Measurements from ENCODE around the gene CENPA. TPM values are rescaled to one million over a fixed set of nuclear protein-coding genes. Genes with fewer than 3 reads are reported as not detected.
A peak's percentile ranks its signal among the peaks of the same experiment; 100 is the strongest.

Gene CENPA
- total RNA-seq, 1 experiment from 2014 or later = 45.8 TPM

DNA sequence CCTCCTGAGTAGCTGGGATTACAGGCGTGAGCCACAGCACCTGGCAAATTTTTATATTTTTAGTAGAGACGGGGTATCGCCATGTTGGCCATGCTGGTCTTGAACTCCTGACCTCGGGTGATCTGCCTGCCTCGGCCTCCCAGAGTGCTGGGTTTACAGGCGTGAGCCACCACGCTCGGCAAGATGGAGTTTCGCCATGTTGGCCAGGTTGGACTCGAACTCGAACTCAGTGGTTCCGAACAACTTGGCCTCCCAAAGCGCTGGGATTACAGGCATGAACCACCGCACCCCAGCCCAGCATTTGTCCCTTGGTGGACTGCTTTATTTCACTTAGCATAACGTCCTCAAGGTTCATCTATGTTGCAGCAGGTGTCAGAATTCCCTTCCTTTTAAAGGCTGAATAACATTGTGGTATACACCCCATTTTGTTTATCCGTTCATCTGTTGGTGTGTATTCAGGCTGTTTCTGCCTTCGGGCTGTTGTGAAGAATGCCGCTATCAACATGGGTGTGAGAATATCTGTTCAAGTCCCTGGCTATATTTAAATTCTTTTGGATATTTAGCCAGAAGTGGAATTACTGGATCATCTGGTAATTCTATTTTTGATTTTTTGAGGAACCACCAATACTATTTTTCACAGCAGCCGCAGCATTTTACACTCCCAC is 1.2 kb upstream of the CENPA start:
- Histone ChIP-seq H4K20me1 (ENCODE audit: insufficient read depth) (no peaks in the 10 kb centered on the region), H3K9ac (ENCODE audit: low read length) (no peak overlapping the region), H3K4me2 (ENCODE audit: low read length) (no peak overlapping the region), H3K4me3 (replicated peaks in 1 of 2; ENCODE audit: low read depth in 1 of 2, low read length in 2 of 2) (no peak overlapping the region), H3K9me3 (ENCODE audit: control insufficient read depth in 1 of 2, insufficient read depth in 1 of 2, low read depth in 1 of 2, low read length in 2 of 2) (no peaks in the 10 kb centered on the region), H2AFZ (ENCODE audit: low read depth, low read length, poor library complexity, severe bottlenecking) (no peak overlapping the region), H3K4me1 (ENCODE audit: control insufficient read depth in 1 of 2, insufficient read depth in 2 of 2, low read length in 2 of 2) (peaks cover 0 to 20% of the 10 kb centered on the region in 2 experiments; a peak in 3 of 4 replicates), H3K9me2 (ENCODE audit: insufficient read depth) (no peaks in the 10 kb centered on the region), H3K36me3 (ENCODE audit: control insufficient read depth in 1 of 2, insufficient read depth in 2 of 2, low read length in 2 of 2) (peaks cover 3 to 19% of the 10 kb centered on the region in 2 experiments; a peak in 2 of 4 replicates), H3K79me2 (ENCODE audit: insufficient read depth, low read length) (peaks cover 36% of the 10 kb centered on the region), H3K27me3 (ENCODE audit: insufficient read depth, low read length) (no peaks in the 10 kb centered on the region), H3K27ac (ENCODE audit: low read depth, low read length) (no peak overlapping the region)
- ChIA-PET CTCF (no interaction called here), RAD21 (ENCODE audit: low non-redundant PET in 1 of 2, low total read pairs in 2 of 2, uncharacterized antibody in 2 of 2, unreplicated experiment in 2 of 2) (no interaction called here), POLR2A (no interaction called here)
- ATAC-seq (no peak), DNase-seq (ENCODE audit: low read depth, low spot score) (no peak)
- BruUV-seq (replicated peaks) = no TSS peak
- TF ChIP-seq YY1 (IDR thresholded peaks at IDR 0.05; ENCODE audit: extremely low read depth, insufficient replicate concordance, low read depth, low read length) (no peak), RAD21 (IDR thresholded peaks at IDR 0.05; ENCODE audit: low read depth) (no peak), ZNF274 (IDR thresholded peaks at IDR 0.05; ENCODE audit: low read depth, low read length) (no peak), ELF1 (IDR thresholded peaks at IDR 0.05; ENCODE audit: borderline replicate concordance, low read depth) (no peak), EGR1 (IDR thresholded peaks at IDR 0.05; ENCODE audit: low read depth) (0 out of 2 replicates have a peak, but pooled peaks have one; percentile 18), EZH2phosphoT487 (IDR thresholded peaks at IDR 0.05; ENCODE audit: borderline replicate concordance) (no peak)
- intact Hi-C loops (cut with micrococcal nuclease) = no loop called here

DNA sequence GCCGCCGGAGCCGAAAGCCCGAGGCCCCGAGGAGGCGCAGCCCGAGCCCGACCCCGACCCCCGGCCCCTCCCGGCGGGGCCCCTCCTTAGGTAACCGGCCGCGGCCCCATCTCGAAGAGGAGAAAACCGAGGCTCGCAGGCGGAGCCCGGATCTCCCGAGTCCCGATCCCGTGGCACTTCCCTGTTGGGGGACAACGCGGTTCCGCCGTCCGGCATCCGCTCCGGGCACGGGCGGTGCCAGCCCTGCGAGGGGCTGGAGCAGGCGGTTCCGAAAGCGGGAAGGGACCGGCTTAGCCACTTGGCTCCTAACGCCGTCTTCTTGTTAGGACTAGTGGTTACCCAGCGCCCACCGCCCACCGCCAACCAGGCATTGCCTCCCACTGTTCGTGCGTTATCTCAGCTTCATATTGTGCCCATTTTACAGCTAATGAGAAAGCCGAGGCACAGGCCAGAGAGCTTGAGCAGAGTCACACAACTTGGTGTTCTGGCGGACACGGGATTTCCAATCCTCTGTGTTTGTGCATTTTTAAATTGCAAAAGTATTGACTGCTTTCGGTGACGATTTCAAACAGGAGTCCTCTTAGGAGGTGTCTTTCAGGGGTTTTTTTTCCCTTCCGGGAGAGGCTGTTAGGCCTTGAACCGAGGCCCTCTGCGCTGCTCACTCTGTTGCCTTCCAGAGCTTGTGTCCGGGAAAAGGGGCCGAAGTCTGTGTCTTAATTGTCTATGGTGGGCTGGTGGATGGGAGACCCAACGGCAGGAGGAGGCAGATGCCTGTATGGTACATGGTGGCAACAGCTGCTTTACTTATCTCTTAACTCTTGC is 562 bp downstream of the CENPA start:
- peak overlapping the region; percentile 90 for H3K9ac ChIP-seq (ENCODE audit: low read length)
- RAD21 ChIA-PET (ENCODE audit: low non-redundant PET in 1 of 2, low total read pairs in 2 of 2, uncharacterized antibody in 2 of 2, unreplicated experiment in 2 of 2) = no interaction called here
- TF ChIP-seq POLR2A (IDR thresholded peaks at IDR 0.05; ENCODE audit: borderline replicate concordance, extremely low read depth, insufficient read depth, insufficient read length) = peak; percentile 3
- TF ChIP-seq, protein P1, sequence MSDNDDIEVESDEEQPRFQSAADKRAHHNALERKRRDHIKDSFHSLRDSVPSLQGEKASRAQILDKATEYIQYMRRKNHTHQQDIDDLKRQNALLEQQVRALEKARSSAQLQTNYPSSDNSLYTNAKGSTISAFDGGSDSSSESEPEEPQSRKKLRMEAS (IDR thresholded peaks at IDR 0.05) = peak; percentile 25; the same call in 1 of the 2 replicates
- TF ChIP-seq RAD21 (IDR thresholded peaks at IDR 0.05; ENCODE audit: low read depth) = no peak
- TF ChIP-seq ZFX (IDR thresholded peaks at IDR 0.05) = peak; percentile 26; the same call in 1 of the 2 replicates
- H3K79me2 ChIP-seq (ENCODE audit: insufficient read depth, low read length) = peaks cover 54% of the 10 kb centered on the region
- intact Hi-C loops (cut with micrococcal nuclease) = no loop called here
- peak overlapping the region; percentile 69 to 88 for H3K4me3 ChIP-seq (replicated peaks in 1 of 2; ENCODE audit: low read depth in 1 of 2, low read length in 2 of 2)
- H3K36me3 ChIP-seq (ENCODE audit: control insufficient read depth in 1 of 2, insufficient read depth in 2 of 2, low read length in 2 of 2) = peaks cover 0 to 25% of the 10 kb centered on the region in 2 experiments; a peak in 2 of 4 replicates
- POLR2A ChIA-PET = interaction anchor here (0.7 kb wide), 1 partner anchor 18 kb away, joined by 3 read pairs; no protein-coding TSS in a partner anchor
- no peak overlapping the region for H2AFZ ChIP-seq (ENCODE audit: low read depth, low read length, poor library complexity, severe bottlenecking)
- H3K4me2 ChIP-seq (ENCODE audit: low read length) = peak overlapping the region; percentile 74
- no peaks in the 10 kb centered on the region; the same call in 1 of the 2 replicates for H4K20me1 ChIP-seq (ENCODE audit: insufficient read depth)
- H3K27me3 ChIP-seq (ENCODE audit: insufficient read depth, low read length) = no peaks in the 10 kb centered on the region
- BruUV-seq (replicated peaks) = no TSS peak
- no peak for DNase-seq (ENCODE audit: low read depth, low spot score)
- H3K4me1 ChIP-seq (ENCODE audit: control insufficient read depth in 1 of 2, insufficient read depth in 2 of 2, low read length in 2 of 2) = peaks cover 0 to 20% of the 10 kb centered on the region in 2 experiments; a peak in 3 of 4 replicates
- H3K27ac ChIP-seq (ENCODE audit: low read depth, low read length) = peak overlapping the region; percentile 63
- no peaks in the 10 kb centered on the region for H3K9me3 ChIP-seq (ENCODE audit: control insufficient read depth in 1 of 2, insufficient read depth in 1 of 2, low read depth in 1 of 2, low read length in 2 of 2)
- H3K9me2 ChIP-seq (ENCODE audit: insufficient read depth) = no peaks in the 10 kb centered on the region
- ATAC-seq = peak; percentile 37
- CTCF ChIA-PET = no interaction called here

Data from HCT116 (cell line).